ENCODE data around the gene CEP350.

The CEP350 gene

GRCh38 chr1:180096584-180097325 is 142.1 kb downstream of the CEP350 start:
- TF ChIP-seq CTCF (IDR thresholded peaks at IDR 0.05; ENCODE audit: borderline replicate concordance, insufficient read depth, low read depth, low read length): no peak
- no peak overlapping the region for H3K4me3 ChIP-seq (ENCODE audit: low read depth, low read length)

DNA sequence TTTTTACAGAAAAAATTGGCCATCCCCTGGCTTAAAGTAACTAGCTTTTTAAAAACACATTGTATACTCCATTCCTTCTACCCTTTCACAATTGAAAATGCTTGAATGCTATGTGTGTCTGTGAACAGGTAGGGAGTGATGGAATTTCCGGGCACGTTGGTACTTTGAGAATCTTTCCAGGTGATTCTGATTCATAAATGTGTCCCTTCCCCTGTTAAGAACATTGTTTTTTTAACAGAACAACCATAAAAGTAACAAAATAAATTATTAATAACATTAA is 142.7 kb downstream of the CEP350 start:
- TF ChIP-seq CTCF (IDR thresholded peaks at IDR 0.05; ENCODE audit: borderline replicate concordance, insufficient read depth, low read depth, low read length): no peak
- H3K4me3 ChIP-seq (ENCODE audit: low read depth, low read length): no peak overlapping the region

GRCh38 chr1:180101411-180101810 is 146.8 kb downstream of the CEP350 start:
- no peak overlapping the region for H3K4me3 ChIP-seq (ENCODE audit: low read depth, low read length)
- TF ChIP-seq CTCF (IDR thresholded peaks at IDR 0.05; ENCODE audit: borderline replicate concordance, insufficient read depth, low read depth, low read length): no peak

GRCh38 chr1:180103819-180104218 is 149.2 kb downstream of the CEP350 start:
- H3K4me3 ChIP-seq (ENCODE audit: low read depth, low read length): no peak overlapping the region
- TF ChIP-seq CTCF (IDR thresholded peaks at IDR 0.05; ENCODE audit: borderline replicate concordance, insufficient read depth, low read depth, low read length): no peak

DNA sequence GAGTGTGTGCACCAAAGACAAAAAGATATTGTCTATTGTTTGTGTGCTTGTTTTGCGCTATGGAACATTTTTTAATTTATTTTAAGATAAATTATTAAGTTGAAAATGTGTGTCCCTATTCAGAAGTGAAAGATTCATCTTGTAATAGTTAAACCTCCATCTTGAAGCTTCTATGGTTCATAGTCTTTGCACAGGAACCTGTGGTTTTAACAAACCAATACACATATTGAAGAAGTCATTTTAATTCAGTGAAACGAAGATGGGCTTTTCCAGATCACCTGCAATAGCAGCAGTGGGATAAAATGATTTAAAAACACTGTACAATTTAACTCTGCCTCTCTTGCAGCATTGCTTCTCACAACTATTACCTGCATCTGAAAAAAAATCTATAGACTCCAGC is 157.5 kb downstream of the CEP350 start:
- TF ChIP-seq CTCF (IDR thresholded peaks at IDR 0.05; ENCODE audit: borderline replicate concordance, insufficient read depth, low read depth, low read length): no peak

DNA sequence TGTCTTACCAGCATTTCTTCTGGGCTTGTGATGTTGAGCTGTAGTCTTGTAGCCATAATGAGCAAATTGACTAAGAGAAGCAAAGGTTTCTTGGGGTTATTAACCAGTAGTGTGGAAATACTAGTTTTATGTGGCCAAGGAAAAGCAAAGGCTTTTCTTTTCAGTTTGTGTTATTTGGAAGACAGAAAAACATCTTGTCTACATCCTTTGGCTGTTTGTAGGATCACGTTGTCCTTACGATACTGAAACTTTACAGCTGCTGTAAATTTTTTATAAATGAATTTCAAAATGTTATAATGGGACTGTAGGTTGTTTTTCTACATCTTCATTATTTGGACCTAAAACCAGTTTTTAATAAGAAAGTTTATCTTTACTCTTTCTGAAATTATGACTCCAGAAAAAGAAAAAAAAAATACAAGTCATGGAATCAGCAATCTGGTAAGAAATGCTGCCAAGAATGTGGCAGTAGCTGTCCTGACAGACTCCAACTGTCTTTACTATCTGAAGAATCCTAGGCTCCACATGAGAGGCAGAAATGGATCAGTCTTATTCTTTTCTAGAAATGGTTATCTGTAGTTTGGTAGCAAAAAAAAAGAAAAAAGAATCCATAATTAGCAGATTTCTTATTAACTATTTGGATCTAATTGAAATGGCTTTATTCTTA is 158.5 kb downstream of the CEP350 start:
- TF ChIP-seq CTCF (IDR thresholded peaks at IDR 0.05; ENCODE audit: borderline replicate concordance, insufficient read depth, low read depth, low read length): no peak
- H3K4me3 ChIP-seq (ENCODE audit: low read depth, low read length): no peak overlapping the region

More for the DNA sequence above, 157.5 kb downstream of the CEP350 start:
- no peak overlapping the region for H3K4me3 ChIP-seq (ENCODE audit: low read depth, low read length)

- no peak overlapping the region for H3K4me3 ChIP-seq (ENCODE audit: low read depth, low read length)
- TF ChIP-seq CTCF (IDR thresholded peaks at IDR 0.05; ENCODE audit: borderline replicate concordance, insufficient read depth, low read depth, low read length): no peak
These were observed 159.9 kb downstream of the CEP350 start for GRCh38 chr1:180114396-180114945.

Data from GM12875 (cell line).